Measurements from ENCODE around the gene ACER3. TPM values are rescaled to one million over a fixed set of nuclear protein-coding genes. Genes with fewer than 3 reads are reported as not detected.

ACER3 gene
- total RNA-seq, 2 donors from 2014 or later, result 12.5 to 18.1 TPM

GRCh38 chr11:77062924-77063323, 202.2 kb downstream of the ACER3 start:
- no peak for ATAC-seq
- intact Hi-C loops (cut with DNase I), result no loop called here
- no peak for DNase-seq

- intact Hi-C loops (cut with DNase I), result no loop called here
- ATAC-seq (no peak), DNase-seq (no peak)
Measured at GRCh38 chr11:77063407-77063806, 202.7 kb downstream of the ACER3 start.

GRCh38 chr11:77063861-77064260, 203.1 kb downstream of the ACER3 start:
- DNase-seq, result no peak
- intact Hi-C loops (cut with DNase I), result no loop called here
- ATAC-seq, result no peak

GRCh38 chr11:77064648-77065217, 204.0 kb downstream of the ACER3 start:
- intact Hi-C loops (cut with DNase I), result no loop called here
- ATAC-seq (no peak), DNase-seq (no peak)

- peak; percentile 74 for DNase-seq
- intact Hi-C loops (cut with DNase I), result no loop called here
- peak; percentile 25 to 26 for ATAC-seq
Measured at GRCh38 chr11:77065878-77066228, 205.1 kb downstream of the ACER3 start.

GRCh38 chr11:77066229-77067042, 205.7 kb downstream of the ACER3 start, which contains the start of gene CAPN5:
Gene CAPN5, plus strand, starts transcription at chr11:77066971. Its CDS starts 17,916 bp downstream, at chr11:77084887.
- peak; percentile 98 to 99 for ATAC-seq
- intact Hi-C loops (cut with DNase I), result no loop called here
- DNase-seq, result peak; percentile 95

- no peak for DNase-seq
Measured at GRCh38 chr11:77067861-77068443, 207.2 kb downstream of the ACER3 start.

GRCh38 chr11:77068457-77069335, 208.0 kb downstream of the ACER3 start:
- DNase-seq (no peak), ATAC-seq (no peak)
- intact Hi-C loops (cut with DNase I), result no loop called here

More at GRCh38 chr11:77067861-77068443, 207.2 kb downstream of the ACER3 start:
- no peak for ATAC-seq
- intact Hi-C loops (cut with DNase I), result no loop called here

- no peak for ATAC-seq
- DNase-seq, result no peak
- intact Hi-C loops (cut with DNase I), result no loop called here
Measured at GRCh38 chr11:77069336-77069968, 208.7 kb downstream of the ACER3 start.

- DNase-seq (no peak), ATAC-seq (no peak)
- intact Hi-C loops (cut with DNase I), result no loop called here
Measured at GRCh38 chr11:77069969-77070582, 209.4 kb downstream of the ACER3 start.

GRCh38 chr11:77071077-77071476, 210.4 kb downstream of the ACER3 start:
- intact Hi-C loops (cut with DNase I), result no loop called here
- ATAC-seq (no peak), DNase-seq (no peak)

- DNase-seq (no peak), ATAC-seq (no peak)
- intact Hi-C loops (cut with DNase I), result no loop called here
Measured at GRCh38 chr11:77071671-77072605, 211.2 kb downstream of the ACER3 start.

- ATAC-seq (peak in 1 of 2 donors; percentile 2), DNase-seq (no peak)
- intact Hi-C loops (cut with DNase I), result no loop called here
Measured at GRCh38 chr11:77072851-77073327, 212.2 kb downstream of the ACER3 start.

- intact Hi-C loops (cut with DNase I), result no loop called here
- ATAC-seq (peak; percentile 93 to 97), DNase-seq (peak; percentile 85)
Measured at GRCh38 chr11:77073328-77074001, 212.7 kb downstream of the ACER3 start.

GRCh38 chr11:77074205-77074604, 213.5 kb downstream of the ACER3 start:
- intact Hi-C loops (cut with DNase I), result no loop called here
- ATAC-seq (peak in 1 of 2 donors; percentile 1), DNase-seq (no peak)

- intact Hi-C loops (cut with DNase I), result no loop called here
- DNase-seq, result no peak
Measured at GRCh38 chr11:77074626-77075221, 214.0 kb downstream of the ACER3 start.

More at GRCh38 chr11:77074626-77075221, 214.0 kb downstream of the ACER3 start:
- ATAC-seq, result no peak
